ENCODE measurements around the gene MBOAT1. TPM values are rescaled to one million over a fixed set of nuclear protein-coding genes. Genes with fewer than 3 reads are reported as not detected.

The MBOAT1 gene
- total RNA-seq, 1 experiment from 2014 or later, result 22.0 TPM

GRCh38 chr6:20259316-20260049 lies 47.2 kb upstream of the MBOAT1 start:
- ChIA-PET CTCF (no interaction called here), POLR2A (ENCODE audit: unreplicated experiment) (no interaction called here)
- H3K27me3 ChIP-seq (ENCODE audit: insufficient read depth, low read depth), result no peaks in the 10 kb centered on the region
- H4K20me1 ChIP-seq (ENCODE audit: insufficient read depth), result no peaks in the 10 kb centered on the region
- no peak overlapping the region for H2AFZ ChIP-seq
- no TSS peak for BruUV-seq (replicated peaks)
- H3K9me3 ChIP-seq (ENCODE audit: insufficient read depth, low read depth), result no peaks in the 10 kb centered on the region
- no peaks in the 10 kb centered on the region for H3K79me2 ChIP-seq (ENCODE audit: low read depth)
- no peaks in the 10 kb centered on the region for H3F3A ChIP-seq (ENCODE audit: insufficient read depth, low read depth)
- no peak for DNase-seq
- H3K4me1 ChIP-seq (replicated peaks; ENCODE audit: insufficient read depth), result no peaks in the 10 kb centered on the region
- intact Hi-C loops (cut with micrococcal nuclease; ENCODE audit: unreplicated experiment), result no loop called here
- no peaks in the 10 kb centered on the region for H3K36me3 ChIP-seq (ENCODE audit: low read depth)
- no peak overlapping the region for H3K4me2 ChIP-seq
- H3K9me2 ChIP-seq (ENCODE audit: insufficient read depth), result no peaks in the 10 kb centered on the region
- H3K27ac ChIP-seq, result no peak overlapping the region
- TF ChIP-seq EZH2 (IDR thresholded peaks at IDR 0.05; ENCODE audit: low read depth) (no peak), CTCF (conservative IDR thresholded peaks at IDR 0.05) (no peak)
- H3K4me3 ChIP-seq, result no peak overlapping the region

GRCh38 chr6:20255428-20255827 lies 43.2 kb upstream of the MBOAT1 start:
- H3K4me3 ChIP-seq, result no peak overlapping the region
- DNase-seq, result no peak
- intact Hi-C loops (cut with micrococcal nuclease; ENCODE audit: unreplicated experiment), result no loop called here
- no peaks in the 10 kb centered on the region for H3K4me1 ChIP-seq (replicated peaks; ENCODE audit: insufficient read depth)
- H4K20me1 ChIP-seq (ENCODE audit: insufficient read depth), result no peaks in the 10 kb centered on the region
- H3K27ac ChIP-seq, result no peak overlapping the region
- CTCF ChIA-PET, result no interaction called here
- H3K27me3 ChIP-seq (ENCODE audit: insufficient read depth, low read depth), result no peaks in the 10 kb centered on the region
- H3K9me3 ChIP-seq (ENCODE audit: insufficient read depth, low read depth), result no peaks in the 10 kb centered on the region
- POLR2A ChIA-PET (ENCODE audit: unreplicated experiment), result no interaction called here
- no peaks in the 10 kb centered on the region for H3K9me2 ChIP-seq (ENCODE audit: insufficient read depth)
- H3K36me3 ChIP-seq (ENCODE audit: low read depth), result no peaks in the 10 kb centered on the region
- H2AFZ ChIP-seq, result no peak overlapping the region
- H3K79me2 ChIP-seq (ENCODE audit: low read depth), result no peaks in the 10 kb centered on the region
- H3K4me2 ChIP-seq, result no peak overlapping the region
- H3F3A ChIP-seq (ENCODE audit: insufficient read depth, low read depth), result no peaks in the 10 kb centered on the region
- TF ChIP-seq EZH2 (IDR thresholded peaks at IDR 0.05; ENCODE audit: low read depth) (no peak), CTCF (conservative IDR thresholded peaks at IDR 0.05) (no peak)
- no TSS peak for BruUV-seq (replicated peaks)

GRCh38 chr6:20254295-20254694 lies 42.0 kb upstream of the MBOAT1 start:
- Histone ChIP-seq H3K79me2 (ENCODE audit: low read depth) (no peaks in the 10 kb centered on the region), H4K20me1 (ENCODE audit: insufficient read depth) (no peaks in the 10 kb centered on the region), H3K36me3 (ENCODE audit: low read depth) (no peaks in the 10 kb centered on the region), H3K9me3 (ENCODE audit: insufficient read depth, low read depth) (no peaks in the 10 kb centered on the region), H3K4me1 (replicated peaks; ENCODE audit: insufficient read depth) (no peaks in the 10 kb centered on the region), H3K4me2 (no peak overlapping the region), H3K27me3 (ENCODE audit: insufficient read depth, low read depth) (no peaks in the 10 kb centered on the region), H3K9me2 (ENCODE audit: insufficient read depth) (no peaks in the 10 kb centered on the region), H2AFZ (no peak overlapping the region), H3F3A (ENCODE audit: insufficient read depth, low read depth) (no peaks in the 10 kb centered on the region), H3K4me3 (no peak overlapping the region), H3K27ac (no peak overlapping the region)
- POLR2A ChIA-PET (ENCODE audit: unreplicated experiment), result no interaction called here
- CTCF ChIA-PET, result no interaction called here
- intact Hi-C loops (cut with micrococcal nuclease; ENCODE audit: unreplicated experiment), result no loop called here
- no TSS peak for BruUV-seq (replicated peaks)
- TF ChIP-seq EZH2 (IDR thresholded peaks at IDR 0.05; ENCODE audit: low read depth), result no peak
- no peak for TF ChIP-seq CTCF (conservative IDR thresholded peaks at IDR 0.05)
- DNase-seq, result no peak
